Measurements from ENCODE around the gene TM9SF4. TPM values are rescaled to one million over a fixed set of nuclear protein-coding genes. Genes with fewer than 3 reads are reported as not detected.

TM9SF4 gene
- total RNA-seq, 1 donor, result 41.1 TPM

DNA sequence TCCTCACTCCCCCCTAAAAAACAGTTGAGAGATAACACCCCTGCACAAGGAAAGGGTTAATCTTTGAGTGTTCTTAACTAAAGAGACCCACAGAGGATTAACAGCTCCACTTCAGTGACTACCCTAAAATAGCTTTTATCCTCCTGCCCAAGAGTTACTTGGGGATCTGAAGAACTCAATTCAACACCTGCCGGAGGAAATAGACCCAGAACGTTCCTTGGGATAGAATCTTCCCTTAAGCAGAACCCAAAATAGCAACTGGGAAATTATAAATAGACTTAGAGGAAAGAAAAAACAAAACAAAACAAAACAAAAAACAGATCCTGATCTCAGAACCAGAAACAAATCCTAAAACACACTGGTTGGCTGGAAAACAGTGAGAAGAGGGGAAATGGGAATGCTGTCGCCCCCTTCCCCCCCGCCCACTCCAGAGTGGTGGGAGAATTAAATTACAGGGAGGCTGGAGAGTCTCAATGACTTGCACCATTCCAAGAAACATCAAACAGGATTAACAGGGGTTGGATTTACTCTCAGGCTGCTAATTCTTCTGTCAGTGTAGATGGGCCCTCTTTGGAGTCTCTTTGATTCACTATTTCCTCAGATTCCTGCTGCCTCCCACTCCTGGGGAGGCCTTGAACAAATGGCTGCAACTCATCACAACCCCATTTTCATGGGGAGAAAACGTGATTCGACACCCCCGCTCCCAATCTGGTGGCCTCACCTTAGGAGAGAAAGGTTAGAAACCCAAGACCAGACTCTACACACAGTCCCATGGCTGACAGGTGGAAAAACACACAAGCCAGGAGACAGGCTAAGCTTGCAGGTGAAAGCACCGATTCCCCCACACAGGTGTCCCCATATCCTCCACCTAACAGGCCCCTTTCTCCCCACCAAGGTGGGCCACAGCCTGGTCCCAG is 96.6 kb downstream of the TM9SF4 start:
- DNase-seq (ENCODE audit: low read depth), result no peak
- no peak for TF ChIP-seq CTCF (IDR thresholded peaks at IDR 0.05; ENCODE audit: insufficient read depth, low read length)
- H3K4me3 ChIP-seq (ENCODE audit: low read depth, low read length), result peak overlapping the region; percentile 96

DNA sequence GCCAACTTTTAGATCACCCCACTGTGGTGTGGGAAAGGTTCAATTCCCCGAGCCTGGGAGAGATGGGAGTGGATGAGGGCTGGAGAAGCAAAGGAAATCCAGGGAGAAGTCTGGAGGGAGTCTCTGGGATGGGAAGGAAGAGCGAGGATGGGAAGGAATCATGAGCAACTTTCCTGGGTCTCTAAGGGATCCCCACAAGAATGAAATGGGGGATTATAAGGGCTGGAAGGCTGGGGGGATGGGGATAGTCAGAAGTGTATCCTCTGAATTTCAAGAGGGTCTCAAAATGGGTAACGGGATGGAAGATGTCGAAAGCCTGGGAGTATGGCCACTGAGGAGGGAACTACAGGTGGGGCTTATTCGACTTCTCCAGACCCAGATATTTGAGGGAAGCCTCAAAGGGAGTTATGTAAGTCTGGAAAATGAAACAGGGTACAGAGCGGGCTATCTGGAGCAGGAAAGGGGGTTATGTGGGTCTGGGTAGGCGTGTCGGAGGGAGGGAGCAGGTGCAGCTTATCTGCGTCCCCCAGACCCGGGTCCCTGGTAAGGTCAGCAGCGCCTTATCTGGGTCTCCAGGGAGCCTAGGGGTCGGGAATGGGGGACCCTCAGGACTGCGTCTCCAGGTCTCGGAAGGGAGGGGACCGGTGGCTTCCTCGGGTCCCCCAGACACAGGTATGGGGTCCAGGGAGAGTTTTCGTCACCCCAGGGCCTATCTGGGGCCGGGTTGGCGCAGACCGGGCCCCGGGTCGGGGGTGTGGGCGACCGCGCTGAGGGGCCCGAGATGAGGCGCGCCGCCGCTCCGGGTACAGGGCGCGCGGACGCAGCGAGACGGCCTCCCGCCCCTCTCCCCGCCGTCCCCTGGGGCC is 97.5 kb downstream of the TM9SF4 start:
- H3K4me3 ChIP-seq (ENCODE audit: low read depth, low read length), result peak overlapping the region; percentile 96
- TF ChIP-seq CTCF (IDR thresholded peaks at IDR 0.05; ENCODE audit: insufficient read depth, low read length), result no peak
- DNase-seq (ENCODE audit: low read depth), result no peak

GRCh38 chr20:32207626-32208498 is 98.3 kb downstream of the TM9SF4 start, which contains the start of the genes PLAGL2 and POFUT1:
Gene PLAGL2, minus strand, starts transcription at chr20:32207743. Its CDS starts 5,565 bp downstream, at chr20:32202178.
Gene POFUT1, plus strand, starts transcription at chr20:32207880. Its CDS starts 62 bp downstream, at chr20:32207942.
- peak; percentile 74 for DNase-seq (ENCODE audit: low read depth)
- peak within 1 kb of the TSS; percentile 100 for H3K4me3 ChIP-seq (ENCODE audit: low read depth, low read length)
- peak; percentile 1 for TF ChIP-seq CTCF (IDR thresholded peaks at IDR 0.05; ENCODE audit: insufficient read depth, low read length)

- peak overlapping the region; percentile 100 for H3K4me3 ChIP-seq (ENCODE audit: low read depth, low read length)
- TF ChIP-seq CTCF (IDR thresholded peaks at IDR 0.05; ENCODE audit: insufficient read depth, low read length), result no peak
- no peak for DNase-seq (ENCODE audit: low read depth)
Observed at GRCh38 chr20:32208499-32209154, 99.1 kb downstream of the TM9SF4 start.

DNA sequence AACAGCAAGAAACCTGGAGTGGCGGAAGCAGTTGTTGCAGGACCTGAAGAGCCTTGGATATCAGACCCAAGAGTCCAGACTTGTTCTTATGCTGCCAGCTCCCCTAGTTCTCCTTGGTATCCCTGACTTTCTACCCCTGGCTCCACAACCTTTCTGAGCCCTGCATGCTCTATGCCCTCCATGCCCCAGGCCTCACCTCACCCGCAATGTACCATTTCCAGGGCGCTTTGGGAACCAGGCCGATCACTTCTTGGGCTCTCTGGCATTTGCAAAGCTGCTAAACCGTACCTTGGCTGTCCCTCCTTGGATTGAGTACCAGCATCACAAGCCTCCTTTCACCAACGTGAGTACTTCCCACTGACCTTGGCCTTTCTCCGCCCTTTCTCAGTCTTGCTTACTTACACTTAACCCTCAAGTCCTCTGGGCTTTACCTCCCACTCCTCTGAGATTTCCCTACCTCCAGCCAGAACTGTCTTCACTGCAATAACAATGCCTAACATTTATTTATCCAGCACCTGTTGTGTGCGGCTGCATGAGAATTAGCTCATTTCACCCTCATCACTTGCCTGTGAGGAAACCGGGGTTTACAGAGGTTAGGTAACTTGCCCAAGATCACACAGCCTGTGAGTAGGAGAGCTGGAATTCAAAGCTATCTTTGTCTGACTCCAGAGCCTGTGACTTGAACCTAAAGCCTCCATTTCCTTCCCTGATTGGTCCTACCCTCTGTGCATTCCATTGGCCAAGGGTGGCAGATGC is 100.5 kb downstream of the TM9SF4 start:
- no peak overlapping the region for H3K4me3 ChIP-seq (ENCODE audit: low read depth, low read length)
- DNase-seq (ENCODE audit: low read depth), result no peak
- no peak for TF ChIP-seq CTCF (IDR thresholded peaks at IDR 0.05; ENCODE audit: insufficient read depth, low read length)

Measured in fibroblast of the aortic adventitia (primary cell).